Vagina (tissue), 2 donors: ENCODE results near the gene TGFBR3. TPM values are rescaled to one million over a fixed set of nuclear protein-coding genes. Genes with fewer than 3 reads are reported as not detected.
A peak's percentile ranks its signal among the peaks of the same experiment; 100 is the strongest.
"Not testable (repeated sequence)": the region's sequence is repeated elsewhere in the genome, so short reads cannot be mapped to it uniquely, and the experiment has no call there.

ENCODE experiments used
- DNase-seq, 2 donors: peaks; one replicate each; pipeline ENCODE4 v3.0.0-alpha.2; 2017; ENCODE audit errors: extremely low spot score in 2 of 2
- H3K27ac ChIP-seq: fragments of 200-600 bp; sonication (generic); one replicate; pipeline ENCODE4 v1.5.1; 2019
- H3K27me3 ChIP-seq: fragments of 200-600 bp; sonication (generic); one replicate; pipeline ENCODE4 v1.5.1; 2019
- H3K36me3 ChIP-seq, 2 donors: fragments of 200-600 bp; sonication (generic); one replicate each; pipeline ENCODE4 v1.5.1; 2017 to 2019
- H3K4me1 ChIP-seq: fragments of 200-600 bp; sonication (generic); one replicate; pipeline ENCODE4 v1.5.1; 2019
- H3K4me3 ChIP-seq, 2 donors: fragments of 200-600 bp; sonication (generic); 1 replicate in 1 of 2; 2 replicates in 1 of 2; pipeline ENCODE4 v1.5.1; 2016 to 2019
- H3K9me3 ChIP-seq: fragments of 200-600 bp; sonication (generic); one replicate; pipeline ENCODE4 v1.5.1; 2019
- CTCF ChIP-seq, 3 experiments: fragments of 450-650 bp in 2 of 3; fragments of 200-600 bp in 1 of 3; sonication (generic) in 1 of 3; IDR thresholded peaks; one replicate each; pipeline ENCODE4 v1.5.1; 2017 to 2019; ENCODE audit warnings: antibody characterized with exemption in 3 of 3, mild to moderate bottlenecking in 2 of 3, moderate library complexity in 2 of 3
- POLR2A ChIP-seq, 2 donors: fragments of 450-650 bp; IDR thresholded peaks; one replicate each; pipeline ENCODE4 v1.6.1; 2017; ENCODE audit warnings: antibody characterized with exemption in 2 of 2, mild to moderate bottlenecking in 2 of 2, moderate library complexity in 2 of 2
- POLR2AphosphoS5 ChIP-seq, 2 donors: sonication (generic); formaldehyde crosslinking; IDR thresholded peaks; one replicate each; pipeline ENCODE4 v1.9.0; 2017; ENCODE audit warnings: antibody characterized with exemption in 2 of 2, mild to moderate bottlenecking in 2 of 2, low read depth in 1 of 2; ENCODE audit not compliant: insufficient read depth in 1 of 2
- intact Hi-C: fragments of 100-400 bp; cut with DNase I; formaldehyde crosslinking; loops from one replicate; pipeline ENCODE4 v1.15.1; 2023
- total RNA-seq: library from RNA; depleted of rRNA; stranded (reverse); fragments of >200 nt; gene quantifications from one replicate; pipeline ENCODE4 v1.2.3, GENCODE V29; 2016

The TGFBR3 gene
- total RNA-seq, 1 donor from 2014 or later: 221 TPM

GRCh38 chr1:91844862-91845528 is 41.0 kb downstream of the TGFBR3 start:
- Histone ChIP-seq H3K9me3 (no peaks in the 10 kb centered on the region), H3K36me3 (no peaks in the 10 kb centered on the region), H3K4me3 (no peak overlapping the region), H3K4me1 (peaks cover 74% of the 10 kb centered on the region), H3K27me3 (no peaks in the 10 kb centered on the region), H3K27ac (peak overlapping the region; percentile 86)
- DNase-seq: peak in 1 of 2 donors; percentile 96
- TF ChIP-seq POLR2AphosphoS5 (IDR thresholded peaks at IDR 0.05; ENCODE audit: insufficient read depth in 1 of 2, low read depth in 1 of 2) (peak; percentile 33 to 95), CTCF (IDR thresholded peaks at IDR 0.05) (no peak), POLR2A (IDR thresholded peaks at IDR 0.05) (no peak)
- intact Hi-C loops: no loop called here

- no peaks in the 10 kb centered on the region for H3K36me3 ChIP-seq
- H3K27ac ChIP-seq: peak overlapping the region; percentile 86
- H3K4me3 ChIP-seq: no peak overlapping the region
- no peaks in the 10 kb centered on the region for H3K27me3 ChIP-seq
- no peak for TF ChIP-seq POLR2AphosphoS5 (IDR thresholded peaks at IDR 0.05; ENCODE audit: insufficient read depth in 1 of 2, low read depth in 1 of 2)
- intact Hi-C loops: no loop called here
- H3K4me1 ChIP-seq: peaks cover 72% of the 10 kb centered on the region
- DNase-seq: no peak
- H3K9me3 ChIP-seq: no peaks in the 10 kb centered on the region
Measured at GRCh38 chr1:91843843-91844242, 42.1 kb downstream of the TGFBR3 start.

DNA sequence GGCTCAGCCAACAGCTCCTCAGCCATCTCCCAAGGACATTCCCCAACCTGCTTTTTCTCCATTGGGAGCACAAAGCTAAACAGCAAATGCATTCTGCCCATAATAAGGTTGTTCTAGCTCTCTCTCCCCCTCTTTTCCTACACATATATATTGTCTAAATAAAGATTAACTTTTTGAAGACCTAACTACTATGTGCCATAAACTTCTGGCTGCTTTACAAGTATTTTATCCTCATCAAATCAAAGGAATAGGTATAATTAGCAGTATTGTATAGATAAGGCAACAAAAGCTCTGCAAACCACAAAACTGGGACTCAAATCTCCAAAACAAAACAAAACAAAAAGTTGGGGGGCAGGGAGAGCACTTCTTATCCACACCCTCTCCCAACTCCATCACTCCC is 43.4 kb downstream of the TGFBR3 start:
- intact Hi-C loops: no loop called here
- peaks cover 61% of the 10 kb centered on the region for H3K4me1 ChIP-seq

DNA sequence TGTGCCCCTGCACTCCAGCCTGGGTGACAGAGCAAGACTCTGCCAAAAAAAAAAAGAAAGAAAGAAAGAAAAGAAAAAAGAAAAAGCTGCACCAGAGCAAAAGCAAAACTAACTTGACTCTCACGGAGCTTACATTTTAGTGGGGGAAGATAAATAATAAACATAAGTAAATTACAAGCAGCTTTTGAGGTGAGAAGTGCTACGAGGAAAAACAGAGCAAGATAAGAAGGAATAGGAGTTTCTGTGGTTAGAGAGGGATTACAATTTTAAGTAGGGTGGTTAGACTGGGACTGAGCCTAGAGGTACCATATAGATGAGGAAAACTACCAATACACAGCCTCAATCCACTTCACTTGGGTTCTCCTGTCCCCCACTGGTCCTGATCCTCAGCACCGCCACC is 43.9 kb downstream of the TGFBR3 start:
- intact Hi-C loops: no loop called here
- Histone ChIP-seq H3K4me1 (peaks cover 59% of the 10 kb centered on the region), H3K4me3 (no peak overlapping the region), H3K27ac (peak overlapping the region; percentile 86), H3K9me3 (no peaks in the 10 kb centered on the region), H3K36me3 (no peaks in the 10 kb centered on the region), H3K27me3 (no peaks in the 10 kb centered on the region)
- TF ChIP-seq POLR2AphosphoS5 (IDR thresholded peaks at IDR 0.05; ENCODE audit: insufficient read depth in 1 of 2, low read depth in 1 of 2): no peak
- TF ChIP-seq POLR2A (IDR thresholded peaks at IDR 0.05): no peak
- TF ChIP-seq CTCF (IDR thresholded peaks at IDR 0.05): no peak
- no peak for DNase-seq

More for the DNA sequence above, 43.4 kb downstream of the TGFBR3 start:
- TF ChIP-seq POLR2A (IDR thresholded peaks at IDR 0.05): no peak
- no peak for TF ChIP-seq POLR2AphosphoS5 (IDR thresholded peaks at IDR 0.05; ENCODE audit: insufficient read depth in 1 of 2, low read depth in 1 of 2)
- TF ChIP-seq CTCF (IDR thresholded peaks at IDR 0.05): no peak
- Histone ChIP-seq H3K27ac (peak overlapping the region; percentile 86), H3K4me3 (no peak overlapping the region), H3K27me3 (no peaks in the 10 kb centered on the region), H3K9me3 (no peaks in the 10 kb centered on the region), H3K36me3 (no peaks in the 10 kb centered on the region)
- DNase-seq: no peak

GRCh38 chr1:91840276-91840675 is 45.7 kb downstream of the TGFBR3 start:
- H3K27me3 ChIP-seq, intact Hi-C loops, H3K9me3 ChIP-seq, DNase-seq, H3K36me3 ChIP-seq, H3K4me3 ChIP-seq, H3K27ac ChIP-seq: not testable (repeated sequence)
- peaks cover 41% of the 10 kb centered on the region for H3K4me1 ChIP-seq

DNA sequence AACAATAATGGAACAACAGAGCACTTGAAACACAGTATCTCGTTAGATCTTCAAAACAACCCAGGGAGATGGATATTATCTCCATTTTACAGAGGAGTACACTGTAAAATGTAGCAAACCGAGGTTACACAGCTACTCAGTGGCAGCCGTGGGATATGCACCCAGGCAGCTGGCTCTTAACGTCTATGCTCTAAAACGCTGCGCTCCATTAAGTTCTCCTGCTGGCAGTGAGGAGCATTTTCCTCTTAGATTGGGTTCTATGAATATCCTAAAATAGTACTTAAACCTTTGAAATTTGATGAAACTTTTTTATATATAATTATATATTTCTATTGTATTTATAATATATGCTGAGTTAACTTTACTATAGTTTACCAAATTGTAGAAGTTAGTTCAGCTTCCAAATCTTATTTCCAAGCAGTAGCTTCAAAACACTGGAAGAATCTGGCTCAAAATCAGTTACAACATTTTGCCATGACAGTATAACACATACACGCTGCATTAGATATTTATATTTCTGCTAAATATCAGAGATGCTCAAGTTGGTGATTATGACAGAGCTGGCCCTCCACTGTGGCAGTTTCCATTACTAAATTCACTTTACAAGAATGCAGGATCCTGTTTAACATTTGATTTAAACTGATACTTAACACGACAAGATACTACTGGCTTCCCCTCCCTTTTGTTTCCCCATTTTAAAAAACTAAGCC is 49.5 kb downstream of the TGFBR3 start:
- peak overlapping the region; percentile 20 for H3K27ac ChIP-seq
- no peaks in the 10 kb centered on the region for H3K9me3 ChIP-seq
- H3K4me1 ChIP-seq: peaks cover 42% of the 10 kb centered on the region
- TF ChIP-seq CTCF (IDR thresholded peaks at IDR 0.05): no peak
- no peak for TF ChIP-seq POLR2AphosphoS5 (IDR thresholded peaks at IDR 0.05; ENCODE audit: insufficient read depth in 1 of 2, low read depth in 1 of 2)
- no peak for TF ChIP-seq POLR2A (IDR thresholded peaks at IDR 0.05)
- DNase-seq: no peak
- no peak overlapping the region for H3K4me3 ChIP-seq
- intact Hi-C loops: no loop called here
- H3K36me3 ChIP-seq: no peaks in the 10 kb centered on the region
- H3K27me3 ChIP-seq: no peaks in the 10 kb centered on the region
